HL-60 (cell line): ENCODE measurements around the gene GPR135.

Experiments used
- DNase-seq, 2 experiments: peaks; one replicate each; pipeline ENCODE4 v3.0.0-alpha.2; 2010 to 2020; ENCODE audit warnings: low read depth in 1 of 2, low spot score in 1 of 2
- H3K27ac ChIP-seq: fragments of 250-450 bp; sonication (Bioruptor Pico); replicated peaks from 2 replicates; pipeline ENCODE4 v1.5.1; 2020; ENCODE audit warnings: mild to moderate bottlenecking, moderate library complexity
- H3K27me3 ChIP-seq: fragments of 250-450 bp; sonication (Bioruptor Pico); 2 replicates; pipeline ENCODE4 v1.5.1; 2021; ENCODE audit warnings: mild to moderate bottlenecking, moderate library complexity; ENCODE audit not compliant: insufficient read depth, poor library complexity, severe bottlenecking
- H3K4me3 ChIP-seq: replicated peaks from 2 replicates; pipeline ENCODE4 v1.5.1; 2011; ENCODE audit warnings: mild to moderate bottlenecking, control low read depth, low read length; ENCODE audit not compliant: insufficient read depth
- CTCF ChIP-seq: IDR thresholded peaks from one replicate; pipeline ENCODE4 v1.5.1; 2011; ENCODE audit warnings: low read length, control low read depth, inconsistent platforms; ENCODE audit not compliant: insufficient read depth
- GABPA ChIP-seq: IDR thresholded peaks from 2 replicates; pipeline ENCODE4 v1.6.1; 2012; ENCODE audit warnings: low read depth
- POLR2AphosphoS5 ChIP-seq: IDR thresholded peaks from 2 replicates; pipeline ENCODE4 v1.6.1; 2012; ENCODE audit warnings: low read depth
- REST ChIP-seq: IDR thresholded peaks from 2 replicates; pipeline ENCODE4 v1.6.1; 2012; ENCODE audit warnings: low read depth; ENCODE audit not compliant: insufficient replicate concordance
- SPI1 ChIP-seq: IDR thresholded peaks from 2 replicates; pipeline ENCODE4 v1.6.1; 2012; ENCODE audit warnings: low read depth, mild to moderate bottlenecking, borderline replicate concordance

The GPR135 gene

GRCh38 chr14:59492384-59492783 lies 27.2 kb upstream of the GPR135 start:
- TF ChIP-seq REST (no peak), SPI1 (no peak), POLR2AphosphoS5 (no peak), GABPA (no peak), CTCF (no peak)
- no peak for DNase-seq
- no peak overlapping the region for H3K4me3 ChIP-seq
- H3K27ac ChIP-seq: no peak overlapping the region
- no peaks in the 10 kb centered on the region for H3K27me3 ChIP-seq

- TF ChIP-seq POLR2AphosphoS5: no peak
- no peak for TF ChIP-seq REST
- TF ChIP-seq CTCF: no peak
- TF ChIP-seq SPI1: no peak
- no peak for TF ChIP-seq GABPA
- no peak for DNase-seq
- H3K27me3 ChIP-seq: no peaks in the 10 kb centered on the region
- no peak overlapping the region for H3K27ac ChIP-seq
- no peak overlapping the region for H3K4me3 ChIP-seq
Measured at GRCh38 chr14:59490756-59491155, 25.6 kb upstream of the GPR135 start.

- no peaks in the 10 kb centered on the region for H3K27me3 ChIP-seq
- H3K4me3 ChIP-seq: peak overlapping the region; percentile 73
- peak overlapping the region; percentile 95 for H3K27ac ChIP-seq
- peak in 1 of 2 experiments; percentile 51 for DNase-seq
- TF ChIP-seq SPI1: no peak
- no peak for TF ChIP-seq CTCF
- TF ChIP-seq POLR2AphosphoS5: no peak
- TF ChIP-seq REST: no peak
- no peak for TF ChIP-seq GABPA
Measured at GRCh38 chr14:59484639-59485175, 19.5 kb upstream of the GPR135 start.
